Eye (tissue), 1 donor: ENCODE data around the gene PCSK4.
"Not testable (repeated sequence)": the region's sequence is repeated elsewhere in the genome, so short reads cannot be mapped to it uniquely, and the experiment has no call there.

Experiments
- DNase-seq: peaks from one replicate; pipeline ENCODE4 v3.0.0-alpha.2; 2015

The PCSK4 gene

DNA sequence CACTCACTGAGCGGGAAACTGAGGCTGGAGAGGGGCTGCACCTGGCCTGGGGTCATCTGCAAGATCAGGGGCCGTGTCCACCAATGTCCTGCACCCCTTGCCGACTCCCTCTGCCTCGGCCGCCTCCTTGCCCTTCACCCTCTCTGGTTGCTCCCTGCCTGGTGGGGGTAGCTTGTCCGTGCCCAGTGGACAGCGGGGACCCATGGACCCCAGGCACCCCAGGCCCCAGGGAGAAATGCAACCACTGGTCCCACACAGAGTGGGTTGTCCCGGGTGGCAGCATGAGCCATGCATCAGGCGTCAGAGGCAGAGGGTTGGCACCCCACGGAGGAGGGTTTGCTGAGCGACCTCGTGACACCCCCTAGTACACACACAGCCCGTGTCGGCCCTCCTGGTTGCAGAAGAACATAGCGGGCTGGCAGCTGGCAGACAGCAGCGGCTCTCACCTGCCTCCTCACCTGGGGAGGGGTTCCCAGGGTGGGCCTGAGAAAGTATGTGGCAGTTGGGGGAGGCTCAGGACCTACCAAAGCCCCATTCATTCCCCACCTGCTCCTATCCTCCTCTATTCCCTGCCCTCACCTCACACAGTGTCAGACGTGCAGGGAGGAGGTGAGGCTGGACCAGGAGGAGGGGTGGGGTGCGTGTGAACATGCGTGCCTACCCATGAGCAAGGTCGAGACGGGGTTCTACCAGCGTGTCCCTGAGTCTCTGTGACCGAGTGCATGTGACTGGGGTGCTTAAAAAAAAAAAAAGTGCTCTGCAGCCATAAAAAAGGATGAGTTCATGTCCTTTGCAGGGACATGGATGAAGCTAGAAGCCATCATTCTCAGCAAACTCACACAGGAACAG is 14.0 kb upstream of the PCSK4 start:
- no peak for DNase-seq

DNA sequence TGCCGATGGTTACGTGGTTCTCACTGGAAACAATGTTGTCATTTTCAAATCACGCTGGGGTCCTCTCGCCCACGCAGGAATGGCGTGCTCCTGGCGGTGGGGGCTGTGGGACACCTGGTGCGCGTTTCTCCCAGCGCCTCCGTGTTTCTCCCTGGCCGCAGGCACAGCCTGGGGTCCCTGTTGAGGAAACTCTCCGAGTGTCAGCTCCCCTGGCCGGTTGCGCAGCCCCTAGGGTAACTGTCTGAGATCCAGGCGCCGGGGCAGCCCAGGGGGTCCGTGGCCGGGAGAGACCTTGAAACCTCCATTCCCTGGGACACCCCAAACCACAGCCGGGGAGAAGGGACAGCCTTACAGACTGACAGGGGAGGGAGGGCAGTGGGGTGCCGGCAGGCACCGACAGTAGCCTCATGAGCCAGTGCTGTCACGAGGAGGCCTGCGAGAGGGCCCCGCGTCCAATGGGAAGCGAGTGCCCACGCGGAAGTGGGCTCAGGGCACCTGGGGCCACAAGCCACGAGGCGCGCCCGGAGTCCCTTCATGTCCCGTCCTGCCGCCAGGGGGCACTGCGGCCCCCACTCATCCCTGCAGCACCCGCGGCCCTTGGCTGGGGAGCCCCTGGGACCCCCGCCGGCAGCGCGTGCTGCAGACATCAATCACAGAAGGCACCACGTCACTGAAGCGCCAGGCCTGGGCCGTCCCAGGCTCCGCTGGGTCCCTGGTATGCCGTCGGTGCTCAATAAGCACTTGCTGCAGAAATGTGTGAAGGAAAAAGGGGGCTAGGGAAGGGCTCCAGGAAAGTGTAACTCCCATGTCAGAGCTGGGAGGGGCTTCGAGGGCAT is 13.2 kb upstream of the PCSK4 start:
- peak; percentile 78 for DNase-seq

DNA sequence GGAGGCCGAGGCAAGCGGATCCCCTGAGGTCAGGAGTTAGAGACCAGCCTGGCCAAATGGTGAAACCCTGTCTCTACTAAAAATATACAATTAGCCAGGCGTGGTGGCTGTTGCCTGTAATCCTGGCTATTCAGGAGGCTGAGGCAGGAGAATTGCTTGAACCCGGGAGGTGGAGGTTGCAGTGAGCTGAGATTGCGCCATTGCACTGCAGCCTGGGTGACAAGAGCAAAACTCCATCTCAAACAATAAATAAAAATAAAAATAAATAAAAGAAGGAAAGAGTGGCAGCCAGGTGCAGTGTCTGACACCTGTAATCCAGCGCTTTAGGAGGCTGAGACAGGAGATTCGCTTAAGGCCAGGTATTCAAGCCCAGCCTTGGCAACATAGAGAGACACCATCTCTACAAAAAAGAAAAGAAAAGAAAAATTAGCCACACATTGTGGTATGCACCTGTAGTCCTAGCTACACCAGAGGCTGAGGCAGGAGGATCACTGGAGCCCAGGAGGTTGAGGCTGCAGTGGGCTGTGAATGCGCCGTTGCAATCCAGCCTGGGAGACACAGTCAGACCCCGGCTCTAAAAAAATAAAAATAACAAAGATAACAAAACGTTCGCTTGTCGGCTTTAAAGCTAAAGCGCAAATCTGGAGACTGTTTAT is 12.4 kb upstream of the PCSK4 start:
- DNase-seq, result no peak

GRCh38 chr19:1501200-1501595 is 11.0 kb upstream of the PCSK4 start:
- no peak for DNase-seq

GRCh38 chr19:1499231-1499630 is 9.1 kb upstream of the PCSK4 start:
- not testable (repeated sequence) for DNase-seq

DNA sequence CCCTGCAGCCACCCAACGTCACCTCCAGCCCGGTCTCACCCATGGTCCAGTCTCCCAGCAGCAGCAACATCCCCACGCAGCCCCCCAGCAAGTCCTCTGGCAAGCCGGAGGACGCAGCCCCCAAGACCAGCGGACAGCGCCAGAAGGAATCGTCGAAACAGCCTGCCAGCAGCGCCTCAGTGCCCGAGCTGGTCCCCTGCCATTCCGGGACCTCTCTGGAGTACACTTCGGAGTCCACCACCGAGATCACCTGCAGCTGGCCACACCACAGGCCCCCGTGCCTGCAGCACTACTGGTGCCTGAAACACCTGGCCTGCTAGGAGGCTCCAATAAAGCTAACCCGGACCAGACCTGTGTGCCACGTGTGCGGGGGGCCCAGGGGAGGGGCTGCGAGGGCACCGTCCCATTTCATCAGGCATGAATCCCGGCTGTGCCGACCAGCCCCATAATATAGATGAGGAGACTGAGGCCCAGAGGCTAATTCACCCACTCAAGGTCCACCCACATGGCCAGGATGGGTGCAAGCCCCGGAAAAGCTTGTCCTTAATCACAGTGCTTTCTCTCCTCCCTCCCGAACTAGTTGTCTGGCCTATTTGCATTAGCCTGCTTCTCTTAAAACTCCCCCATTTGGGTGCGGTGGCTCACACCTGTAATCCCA is 7.6 kb upstream of the PCSK4 start:
- DNase-seq, result no peak

- peak; percentile 15 for DNase-seq
These were observed 6.8 kb upstream of the PCSK4 start for GRCh38 chr19:1496714-1497577.

GRCh38 chr19:1495799-1496713 is 5.9 kb upstream of the PCSK4 start:
- DNase-seq, result no peak

GRCh38 chr19:1495051-1495798 is 5.1 kb upstream of the PCSK4 start:
- DNase-seq, result no peak

DNA sequence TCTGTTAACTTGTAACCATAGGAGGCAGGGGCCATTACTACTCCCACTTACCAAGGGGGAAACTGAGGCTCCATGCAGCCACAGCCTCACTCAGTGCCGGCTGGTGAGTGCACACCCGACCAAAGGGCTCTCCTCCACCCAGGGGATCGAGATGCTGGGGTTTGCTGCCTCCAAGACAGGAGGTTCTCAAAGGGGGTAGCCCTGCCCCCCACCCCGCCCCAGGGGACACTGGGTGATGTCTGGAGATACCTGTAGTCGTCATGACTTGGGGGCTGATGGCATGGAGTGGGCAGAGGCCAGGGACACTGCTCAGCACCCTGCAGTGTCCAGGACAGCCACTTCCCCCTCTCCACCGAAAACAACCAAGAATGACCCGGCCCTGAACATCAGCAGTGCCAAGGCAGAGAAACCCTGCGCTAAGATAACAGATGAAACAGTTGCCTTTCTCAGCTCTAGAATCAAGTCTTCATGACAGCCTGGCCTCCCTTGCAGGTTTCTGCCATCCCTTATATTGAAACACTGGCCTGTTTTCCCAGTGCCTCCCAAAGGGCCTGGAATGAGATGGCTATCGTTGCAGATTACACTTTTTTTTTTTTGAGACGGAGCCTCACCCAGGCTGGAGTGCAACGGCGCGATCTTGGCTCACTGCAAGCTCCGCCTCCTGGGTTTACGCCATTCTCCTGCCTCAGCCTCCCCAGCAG is 4.1 kb upstream of the PCSK4 start:
- DNase-seq, result no peak

DNA sequence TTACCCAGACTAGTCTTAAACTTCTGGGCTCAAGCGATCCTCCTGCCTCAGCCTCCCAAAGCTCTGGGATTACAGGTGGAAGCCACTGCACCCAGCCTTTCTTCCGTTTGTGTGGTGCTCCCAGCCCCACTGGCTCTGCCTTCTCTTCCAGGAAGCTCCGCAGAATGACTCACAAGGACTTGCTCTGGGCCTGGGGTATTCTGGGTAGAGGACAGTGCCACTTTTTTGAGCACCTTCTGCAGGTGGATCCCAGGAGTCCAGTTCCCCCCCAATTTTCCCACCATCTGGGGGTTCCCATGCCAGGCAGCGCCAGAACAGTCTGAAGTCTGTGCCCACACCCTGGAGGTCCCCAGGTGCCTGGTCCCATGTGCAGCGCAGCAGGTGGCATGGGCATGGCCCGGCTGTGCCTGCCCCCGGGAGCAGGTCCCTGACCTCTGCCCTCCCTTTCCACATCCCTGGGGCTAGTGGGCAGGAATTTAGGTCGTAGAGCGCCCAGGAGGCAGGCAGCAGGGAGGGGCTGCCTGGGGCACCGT is 2.4 kb upstream of the PCSK4 start:
- peak; percentile 2 for DNase-seq

GRCh38 chr19:1491849-1492170 is 1.7 kb upstream of the PCSK4 start:
- peak; percentile 24 for DNase-seq

DNA sequence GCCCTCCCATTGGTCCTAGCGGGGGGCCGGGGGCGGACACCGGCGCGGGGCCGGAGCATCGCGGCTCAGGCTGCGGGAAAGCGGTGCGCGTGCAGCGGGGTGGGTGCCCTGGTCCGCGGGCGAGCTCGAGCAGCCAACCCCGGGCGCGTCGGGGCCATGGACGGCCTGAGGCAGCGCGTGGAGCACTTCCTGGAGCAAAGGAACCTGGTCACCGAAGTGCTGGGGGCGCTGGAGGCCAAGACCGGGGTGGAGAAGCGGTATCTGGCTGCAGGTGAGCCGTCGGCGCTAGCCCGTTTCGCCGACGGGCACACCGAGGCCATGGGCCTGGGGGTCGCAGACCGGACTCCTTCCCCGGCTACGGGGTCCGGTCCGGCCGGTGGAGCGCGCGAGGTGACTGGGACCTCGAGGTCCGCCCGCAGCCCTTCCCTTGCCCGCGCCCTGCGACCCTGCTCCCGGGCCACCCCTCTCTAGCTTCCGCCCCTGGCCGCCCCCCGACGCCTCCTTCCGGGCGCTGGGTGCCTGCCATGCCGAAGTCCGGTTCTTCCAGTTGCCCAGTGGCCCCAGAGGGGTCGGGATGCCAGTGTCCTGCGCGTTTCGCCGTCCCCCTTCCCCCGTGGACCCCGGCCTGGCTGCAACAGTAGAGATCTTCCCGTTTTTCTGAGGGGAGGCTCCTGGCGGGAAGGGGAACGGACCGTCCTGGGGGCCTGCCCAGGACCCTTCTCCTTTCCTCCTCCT is 1.1 kb upstream of the PCSK4 start, which contains the start of gene REEP6:
Gene REEP6, plus strand, starts transcription at position 68 of the 735 bp plus-strand sequence. Its CDS starts 89 bp downstream, at position 157.
- DNase-seq, result no peak

- DNase-seq, result peak; percentile 50
These were observed 463 bp downstream of the PCSK4 start for GRCh38 chr19:1489463-1490310.

DNA sequence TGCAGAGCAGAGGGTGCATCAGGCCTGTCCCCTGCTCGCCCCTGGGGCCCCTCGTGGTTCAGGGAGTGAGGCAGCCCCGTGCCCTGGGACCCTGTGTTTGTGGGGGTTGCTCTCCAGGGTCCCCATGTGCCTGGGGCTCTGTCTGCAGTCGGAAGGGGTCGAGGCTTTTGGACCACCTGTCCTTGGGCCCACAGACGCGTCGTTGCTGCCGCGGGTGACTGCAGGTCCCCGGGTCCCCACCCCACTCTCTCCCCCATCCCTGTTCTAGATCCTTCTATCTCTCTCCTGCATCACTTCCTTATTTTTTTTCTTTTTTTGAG is 1.9 kb downstream of the PCSK4 start:
- DNase-seq, result no peak

DNA sequence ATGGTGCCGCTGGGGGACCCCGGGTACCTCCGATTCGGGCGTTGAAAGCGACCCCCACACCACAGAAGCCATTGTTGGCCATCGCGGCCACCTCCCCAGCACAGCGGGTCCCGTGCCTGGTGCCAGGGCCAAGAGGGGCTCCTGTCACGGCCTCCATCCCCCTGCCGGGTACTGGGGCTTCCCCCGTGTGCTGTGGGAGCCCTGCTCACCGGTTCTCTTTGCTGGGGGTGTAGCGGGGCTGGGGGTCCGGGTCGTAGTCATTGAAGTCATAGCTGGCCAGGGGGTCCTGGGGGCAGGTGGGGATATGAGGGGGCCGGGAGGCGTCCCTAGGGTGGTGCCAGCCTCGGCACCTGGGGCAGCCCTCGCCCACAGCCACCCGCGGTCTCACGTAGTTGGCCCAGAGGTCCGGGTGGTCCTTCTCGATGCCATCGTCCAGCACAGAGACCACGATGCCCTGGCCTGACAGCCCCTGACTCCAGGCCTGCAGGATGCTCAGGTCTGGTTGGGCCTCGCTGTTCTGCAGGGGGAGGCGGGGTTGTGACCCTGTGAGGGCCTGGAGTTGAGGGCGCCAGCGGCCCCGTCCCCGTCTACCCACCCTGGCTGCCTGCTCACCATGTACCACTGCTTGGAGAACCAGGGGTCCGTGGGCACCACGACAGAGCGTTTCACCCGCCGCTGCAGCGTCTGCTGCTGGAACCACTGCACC is 2.4 kb downstream of the PCSK4 start:
- DNase-seq, result no peak
